D721Med (cell line): ENCODE measurements around the gene PSPH.
"Not testable (repeated sequence)": the region's sequence is repeated elsewhere in the genome, so short reads cannot be mapped to it uniquely, and the experiment has no call there.

Experiments
- DNase-seq: peaks from one replicate; pipeline ENCODE4 v3.0.0; 2011; ENCODE audit warnings: low spot score; ENCODE audit not compliant: insufficient read length
- FAIRE-seq: peaks from 2 replicates; lab custom pipeline; 2011; peaks lifted over from hg19 to GRCh38; lab: Jason Lieb, UNC
- TF ChIP-seq, protein P1 (sequence below): IDR thresholded peaks from 2 replicates; pipeline ENCODE4 v1.5.1; 2012; ENCODE audit warnings: mild to moderate bottlenecking, control low read depth; ENCODE audit not compliant: insufficient read depth; ENCODE audit errors: missing control alignments

PSPH gene

DNA sequence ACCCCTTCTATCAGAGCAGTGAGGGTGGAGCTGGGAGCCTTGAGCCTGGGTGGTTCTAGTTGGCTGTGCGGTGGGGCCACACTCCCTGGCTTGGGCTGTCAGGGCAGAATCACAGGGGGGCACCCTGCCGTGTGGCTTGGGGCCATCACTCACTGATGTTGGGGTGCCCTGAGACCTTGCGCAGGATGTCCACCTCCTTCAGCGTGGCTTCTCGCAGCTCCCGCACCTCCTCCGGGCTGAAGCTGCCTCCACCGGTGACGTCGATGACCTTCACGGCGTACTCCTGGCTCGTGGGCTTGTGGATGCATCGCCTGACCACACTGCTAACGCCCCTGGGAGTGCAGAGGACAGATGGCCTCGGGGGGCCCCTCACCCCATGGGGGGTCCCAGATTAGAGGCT lies 36.2 kb upstream of the PSPH start:
- TF ChIP-seq, protein P1, sequence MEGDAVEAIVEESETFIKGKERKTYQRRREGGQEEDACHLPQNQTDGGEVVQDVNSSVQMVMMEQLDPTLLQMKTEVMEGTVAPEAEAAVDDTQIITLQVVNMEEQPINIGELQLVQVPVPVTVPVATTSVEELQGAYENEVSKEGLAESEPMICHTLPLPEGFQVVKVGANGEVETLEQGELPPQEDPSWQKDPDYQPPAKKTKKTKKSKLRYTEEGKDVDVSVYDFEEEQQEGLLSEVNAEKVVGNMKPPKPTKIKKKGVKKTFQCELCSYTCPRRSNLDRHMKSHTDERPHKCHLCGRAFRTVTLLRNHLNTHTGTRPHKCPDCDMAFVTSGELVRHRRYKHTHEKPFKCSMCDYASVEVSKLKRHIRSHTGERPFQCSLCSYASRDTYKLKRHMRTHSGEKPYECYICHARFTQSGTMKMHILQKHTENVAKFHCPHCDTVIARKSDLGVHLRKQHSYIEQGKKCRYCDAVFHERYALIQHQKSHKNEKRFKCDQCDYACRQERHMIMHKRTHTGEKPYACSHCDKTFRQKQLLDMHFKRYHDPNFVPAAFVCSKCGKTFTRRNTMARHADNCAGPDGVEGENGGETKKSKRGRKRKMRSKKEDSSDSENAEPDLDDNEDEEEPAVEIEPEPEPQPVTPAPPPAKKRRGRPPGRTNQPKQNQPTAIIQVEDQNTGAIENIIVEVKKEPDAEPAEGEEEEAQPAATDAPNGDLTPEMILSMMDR = no peak
- DNase-seq (no peak), FAIRE-seq (no peak)

DNA sequence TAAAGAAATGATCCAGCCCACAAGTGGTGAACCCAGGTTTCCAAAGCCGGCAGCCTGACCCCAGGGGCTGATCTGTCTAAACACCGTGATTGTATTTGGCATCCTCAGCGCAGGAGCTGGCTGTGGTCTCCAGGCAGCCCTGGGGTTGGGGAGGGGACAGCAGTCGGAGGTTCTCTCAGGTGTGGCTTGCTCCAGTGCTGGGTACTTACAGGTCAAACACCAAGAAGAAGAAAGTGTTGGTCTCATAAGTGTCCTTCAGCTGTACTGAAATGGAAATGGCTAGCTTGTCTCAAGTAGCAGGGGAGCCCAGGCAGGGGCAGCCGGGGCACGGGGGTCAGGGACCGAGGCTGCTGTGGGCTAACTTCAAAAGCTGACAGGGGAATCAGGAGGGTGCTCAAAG lies 35.5 kb upstream of the PSPH start:
- FAIRE-seq (no peak), DNase-seq (no peak)
- TF ChIP-seq, protein P1 = no peak

DNA sequence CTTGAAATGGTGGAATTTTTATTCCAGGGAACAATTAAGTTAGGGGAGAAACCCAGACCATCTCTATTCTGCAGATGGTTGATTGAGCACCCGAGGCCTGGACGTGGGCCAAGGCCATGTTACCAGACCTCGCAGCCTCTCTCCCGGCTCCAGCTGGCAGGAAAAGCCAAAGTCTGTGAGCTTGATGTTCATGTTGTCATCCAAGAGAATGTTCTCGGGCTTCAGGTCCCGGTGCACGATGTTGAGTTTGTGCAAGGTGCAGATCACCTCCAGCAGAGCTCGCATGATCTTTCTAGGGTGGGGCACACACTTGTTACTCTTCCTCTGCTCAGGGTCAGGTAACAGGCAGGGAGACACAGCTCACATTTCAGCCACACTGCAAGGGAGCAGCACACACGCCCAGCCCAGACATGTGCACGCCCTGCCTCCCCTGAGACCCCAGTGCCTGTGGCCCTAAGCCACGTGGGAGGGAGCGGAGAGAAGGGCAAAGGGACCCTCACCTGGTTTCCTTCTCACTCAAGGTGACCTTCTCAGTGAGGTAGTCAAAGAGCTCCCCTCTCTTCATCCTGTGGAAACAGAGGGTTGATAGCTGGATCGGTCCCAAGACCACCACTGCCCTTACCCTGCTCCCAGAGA lies 32.0 kb upstream of the PSPH start:
- FAIRE-seq (no peak), DNase-seq (no peak)
- TF ChIP-seq, protein P1 = no peak

DNA sequence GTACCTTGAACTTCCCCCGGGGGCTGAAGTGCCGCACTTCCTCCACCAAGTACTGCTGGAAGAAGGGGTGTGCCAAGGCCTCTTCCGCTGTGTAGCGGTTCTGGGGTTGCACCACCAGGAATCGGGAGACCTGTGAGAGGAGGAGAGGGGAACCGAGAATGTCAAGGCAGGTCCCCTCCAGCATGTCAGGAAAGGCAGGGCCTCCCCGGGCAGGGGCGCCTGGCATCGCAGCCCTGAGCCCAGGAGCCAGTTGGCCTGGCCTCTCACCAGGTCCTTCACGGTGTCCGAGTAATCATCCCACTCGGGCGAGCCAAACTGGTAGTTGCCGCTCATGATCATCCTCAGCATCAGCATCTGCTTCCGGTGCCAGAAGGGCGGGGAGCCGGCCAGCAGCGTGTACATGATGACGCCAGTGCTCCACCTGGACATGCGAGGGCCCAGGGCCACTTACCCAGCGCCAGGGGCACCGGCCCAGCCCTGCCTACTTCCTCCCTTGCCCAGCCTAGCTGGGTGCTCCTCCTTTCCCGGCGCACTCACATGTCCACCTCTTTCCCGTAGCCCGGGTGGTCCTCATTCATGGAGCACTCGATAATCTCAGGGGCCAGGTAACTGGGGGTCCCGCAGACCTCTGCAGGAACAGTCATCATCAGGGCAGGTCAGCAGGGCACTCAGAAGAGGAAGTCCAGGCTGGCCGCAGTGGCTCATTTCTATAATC lies 30.5 kb upstream of the PSPH start:
- no peak for DNase-seq
- FAIRE-seq = no peak
- TF ChIP-seq, protein P1 = no peak

DNA sequence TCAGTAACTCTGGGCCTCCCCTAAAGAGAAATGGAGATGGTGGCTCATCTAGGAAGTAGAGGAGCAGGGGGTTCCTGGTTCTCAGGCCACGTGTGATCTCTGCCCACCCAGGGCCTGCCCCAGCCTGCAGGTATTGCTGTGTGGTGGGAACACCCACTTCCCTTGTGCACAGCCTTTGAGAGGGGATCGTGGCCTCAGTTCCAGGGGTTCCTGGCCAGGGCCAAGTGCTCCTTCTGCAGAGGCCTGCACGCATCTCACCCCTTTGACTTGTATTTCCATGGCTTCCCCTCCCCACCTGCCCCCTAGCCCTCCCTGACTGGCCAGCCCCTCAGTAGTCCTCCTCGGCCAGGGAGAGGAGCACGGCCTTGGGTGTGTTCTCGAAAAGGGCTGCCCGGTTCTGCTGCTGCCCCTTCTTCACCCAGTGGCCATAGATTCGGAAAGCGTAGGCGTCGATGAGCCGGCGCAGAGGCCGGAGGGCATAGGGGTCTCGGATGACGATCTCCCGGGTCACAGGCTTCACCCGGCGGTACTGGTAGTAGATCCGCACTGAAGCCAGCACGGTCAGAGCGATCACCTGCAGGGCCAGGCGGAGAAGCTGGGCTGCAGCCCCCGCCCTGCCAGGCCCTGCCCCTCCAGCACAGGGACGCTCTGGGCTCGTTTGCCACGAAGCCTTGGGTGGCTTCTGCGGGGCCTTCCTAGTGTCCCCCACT lies 29.6 kb upstream of the PSPH start:
- not testable (repeated sequence) for FAIRE-seq, DNase-seq

DNA sequence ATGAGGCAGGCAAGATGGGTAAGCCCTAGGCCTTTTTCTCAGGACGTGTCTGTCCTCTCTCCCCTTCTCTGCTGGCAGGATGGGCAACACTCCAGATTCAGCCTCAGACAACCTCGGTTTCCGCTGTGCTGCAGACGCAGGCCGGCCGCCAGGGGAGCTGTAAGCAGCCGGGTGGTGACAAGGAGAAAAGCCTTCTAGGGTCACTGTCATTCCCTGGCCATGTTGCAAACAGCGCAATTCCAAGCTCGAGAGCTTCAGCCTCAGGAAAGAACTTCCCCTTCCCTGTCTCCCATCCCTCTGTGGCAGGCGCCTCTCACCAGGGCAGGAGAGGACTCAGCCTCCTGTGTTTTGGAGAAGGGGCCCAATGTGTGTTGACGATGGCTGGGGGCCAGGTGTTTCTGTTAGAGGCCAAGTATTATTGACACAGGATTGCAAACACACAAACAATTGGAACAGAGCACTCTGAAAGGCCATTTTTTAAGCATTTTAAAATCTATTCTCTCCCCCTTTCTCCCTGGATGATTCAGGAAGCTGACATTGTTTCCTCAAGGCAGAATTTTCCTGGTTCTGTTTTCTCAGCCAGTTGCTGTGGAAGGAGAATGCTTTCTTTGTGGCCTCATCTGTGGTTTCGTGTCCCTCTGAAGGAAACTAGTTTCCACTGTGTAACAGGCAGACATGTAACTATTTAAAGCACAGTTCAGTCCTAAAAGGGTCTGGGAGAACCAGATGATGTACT lies 28.4 kb upstream of the PSPH start:
- TF ChIP-seq, protein P1 = peak; percentile 34
- FAIRE-seq (no peak), DNase-seq (no peak)

DNA sequence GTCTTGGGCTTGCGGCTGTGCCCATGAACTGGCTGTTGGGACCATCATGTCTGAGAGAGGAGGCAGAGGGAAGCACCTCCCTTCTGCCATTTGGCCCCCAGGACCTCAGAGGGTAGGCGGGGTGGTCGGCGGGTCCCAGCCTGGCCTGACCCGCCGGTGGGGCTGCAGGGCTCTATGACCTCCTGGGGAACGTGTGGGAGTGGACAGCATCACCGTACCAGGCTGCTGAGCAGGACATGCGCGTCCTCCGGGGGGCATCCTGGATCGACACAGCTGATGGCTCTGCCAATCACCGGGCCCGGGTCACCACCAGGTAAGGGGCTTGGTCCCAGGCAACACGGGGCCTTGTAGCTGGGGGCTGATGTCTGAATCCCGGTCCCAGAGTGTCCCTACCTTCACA lies 27.0 kb upstream of the PSPH start:
- FAIRE-seq = no peak
- TF ChIP-seq, protein P1 = no peak
- DNase-seq = no peak
